GM12878 (cell line): ENCODE data around the gene GRIN2D. TPM values are rescaled to one million over a fixed set of nuclear protein-coding genes. Genes with fewer than 3 reads are reported as not detected.

Source experiments
- ATAC-seq: fragments of 200-7000 bp; cut with Tn5 transposase; 3 replicates; pipeline ENCODE4 v1.9.1; 2020; ENCODE audit warnings: mild to moderate bottlenecking, moderate library complexity
- BruUV-seq: library from RNA; stranded (reverse); fragments of 400-500 nt; replicated peaks from 2 replicates; lab custom pipeline; 2021; lab: Mats Ljungman, UMichigan
- CTCF ChIA-PET: fragments of 300-600 bp; sonication (Branson Sonifier 250); formaldehyde crosslinking; extraction: SDS; loops from one replicate; lab custom pipeline; 2021; ENCODE audit warnings: inconsistent platforms; lab: Yijun Ruan, JAX
- POLR2A ChIA-PET: fragments of 350-600 bp; formaldehyde crosslinking; extraction: SDS; loops from one replicate; lab custom pipeline; 2021; ENCODE audit warnings: inconsistent platforms; lab: Charles Lee
- RAD21 ChIA-PET: fragments of 300-600 bp; sonication (Branson Sonifier 250); formaldehyde crosslinking; loops from one replicate; lab custom pipeline; 2023; ENCODE audit warnings: antibody characterized with exemption; ENCODE audit not compliant: unreplicated experiment; lab: Charles Lee
- SMC1A ChIA-PET: fragments of 300-600 bp; sonication (Branson Sonifier 250); formaldehyde crosslinking; loops from one replicate; lab custom pipeline; 2023; ENCODE audit not compliant: unreplicated experiment, uncharacterized antibody; lab: Charles Lee
- DNase-seq: peaks from one replicate; pipeline ENCODE4 v3.0.0-alpha.2; 2011; ENCODE audit warnings: low read depth, low spot score
- FAIRE-seq: peaks from 3 replicates; lab custom pipeline; 2011; peaks lifted over from hg19 to GRCh38; lab: Jason Lieb, UNC
- H2AFZ ChIP-seq: 2 replicates; pipeline ENCODE4 v1.6.0; 2011; ENCODE audit warnings: low read depth, low read length, control low read depth; ENCODE audit not compliant: control insufficient read depth
- H3K27ac ChIP-seq: 2 replicates; pipeline ENCODE4 v1.5.1; 2011; ENCODE audit warnings: control low read depth; ENCODE audit not compliant: control insufficient read depth, insufficient read depth
- H3K27me3 ChIP-seq, 2 experiments: replicated peaks in 1 of 2; 2 replicates each; pipeline versions ENCODE4 v1.6.0 to v1.6.1; 2011; ENCODE audit warnings: low read length in 1 of 2; ENCODE audit not compliant: control insufficient read depth in 2 of 2, insufficient read depth in 2 of 2
- H3K36me3 ChIP-seq, 2 experiments: 2 replicates each; pipeline ENCODE4 v1.5.1; 2011; ENCODE audit warnings: low read length in 1 of 2; ENCODE audit not compliant: control insufficient read depth in 2 of 2, insufficient read depth in 2 of 2
- H3K4me1 ChIP-seq: 2 replicates; pipeline ENCODE4 v1.6.1; 2011; ENCODE audit warnings: mild to moderate bottlenecking, low read length, moderate library complexity, mixed read lengths; ENCODE audit not compliant: control insufficient read depth, insufficient read depth
- H3K4me2 ChIP-seq: 2 replicates; pipeline ENCODE4 v1.6.0; 2011; ENCODE audit warnings: control low read depth; ENCODE audit not compliant: control insufficient read depth, insufficient read depth
- H3K4me3 ChIP-seq: fragments of 200-600 bp; sonication (generic); 2 replicates; pipeline ENCODE4 v1.5.1; 2016
- H3K79me2 ChIP-seq: 2 replicates; pipeline ENCODE4 v1.6.0; 2011; ENCODE audit warnings: low read length; ENCODE audit not compliant: control insufficient read depth, insufficient read depth
- H3K9ac ChIP-seq: 2 replicates; pipeline ENCODE4 v1.8.0; 2011; ENCODE audit warnings: low read length, control low read depth, mixed read lengths; ENCODE audit not compliant: control insufficient read depth, insufficient read depth
- H3K9me3 ChIP-seq: replicated peaks from 3 replicates; pipeline ENCODE4 v1.5.1; 2011; ENCODE audit warnings: mild to moderate bottlenecking, low read length; ENCODE audit not compliant: control insufficient read depth, insufficient read depth
- H4K20me1 ChIP-seq: 2 replicates; pipeline ENCODE4 v1.6.0; 2011; ENCODE audit not compliant: control insufficient read depth, insufficient read depth
- ATF2 ChIP-seq: IDR thresholded peaks from 2 replicates; pipeline ENCODE4 v1.6.1; 2012; ENCODE audit warnings: low read length, inconsistent platforms
- CEBPZ ChIP-seq: fragments of 150-350 bp; IDR thresholded peaks from 2 replicates; pipeline ENCODE4 v1.6.1; 2016; ENCODE audit warnings: low read depth, low read length
- DPF2 ChIP-seq: fragments of 450-650 bp; IDR thresholded peaks from 2 replicates; pipeline ENCODE4 v1.6.1; 2017; ENCODE audit warnings: mild to moderate bottlenecking
- EP300 ChIP-seq, 2 experiments: fragments of 150-350 bp in 1 of 2; IDR thresholded peaks; 2 replicates each; pipeline ENCODE4 v1.6.1; 2011 to 2012; ENCODE audit warnings: low read depth in 2 of 2, low read length in 2 of 2, borderline replicate concordance in 1 of 2, improper control_type of control experiment in 1 of 2, inconsistent platforms in 1 of 2; ENCODE audit not compliant: control insufficient read depth in 1 of 2
- ETV6 ChIP-seq, 2 experiments: fragments of 450-650 bp in 1 of 2; IDR thresholded peaks in 1 of 2; conservative IDR thresholded peaks in 1 of 2; 2 replicates each; pipeline ENCODE4 v1.6.1; 2014; ENCODE audit warnings: antibody characterized with exemption in 1 of 2, borderline replicate concordance in 1 of 2, low read depth in 1 of 2, mild to moderate bottlenecking in 1 of 2, moderate library complexity in 1 of 2
- IRF4 ChIP-seq: IDR thresholded peaks from 2 replicates; pipeline ENCODE4 v1.6.1; 2011; ENCODE audit warnings: low read depth, low read length
- IRF5 ChIP-seq: fragments of 450-650 bp; IDR thresholded peaks from 2 replicates; pipeline ENCODE4 v1.6.1; 2017; ENCODE audit warnings: borderline replicate concordance
- KDM1A ChIP-seq: fragments of 200-600 bp; sonication (generic); IDR thresholded peaks from 2 replicates; pipeline ENCODE4 v1.6.1; 2016; ENCODE audit warnings: borderline replicate concordance
- RCOR1 ChIP-seq: conservative IDR thresholded peaks from 2 replicates; pipeline ENCODE4 v1.6.1; 2012; ENCODE audit warnings: low read depth, low read length, improper control_type of control experiment
- RFX5 ChIP-seq: IDR thresholded peaks from 2 replicates; pipeline ENCODE4 v1.6.1; 2011; ENCODE audit warnings: low read depth, low read length, improper control_type of control experiment
- SIX5 ChIP-seq: IDR thresholded peaks from 2 replicates; pipeline ENCODE4 v1.6.1; 2011; ENCODE audit warnings: mild to moderate bottlenecking, low read depth, low read length, moderate library complexity; ENCODE audit not compliant: severe bottlenecking
- TBL1XR1 ChIP-seq: IDR thresholded peaks from 2 replicates; pipeline ENCODE4 v1.6.1; 2012; ENCODE audit warnings: low read depth, low read length, improper control_type of control experiment
- TCF12 ChIP-seq: IDR thresholded peaks from 2 replicates; pipeline ENCODE4 v1.6.1; 2011; ENCODE audit warnings: low read depth, mild to moderate bottlenecking, low read length
- ZNF274 ChIP-seq: IDR thresholded peaks from one replicate; pipeline ENCODE4 v1.8.0; 2011; ENCODE audit not compliant: insufficient read length, insufficient read depth
- ZNF384 ChIP-seq: IDR thresholded peaks from 2 replicates; pipeline ENCODE4 v1.6.1; 2012; ENCODE audit warnings: low read depth, mild to moderate bottlenecking, low read length, improper control_type of control experiment, borderline replicate concordance
- WGBS: methylation state at CpG from one replicate; pipeline ENCODE4 v1.1.6; 2016; ENCODE audit warnings: low lambda C conversion rate; ENCODE audit not compliant: insufficient replicate concordance, insufficient coverage; ENCODE audit errors: missing lambda C conversion rate; 5-methylcytosine and 5-hydroxymethylcytosine counted together
- in situ Hi-C: fragments of 300-500 bp; cut with MboI; formaldehyde crosslinking; loops from 9 replicates; pipeline ENCODE4 v1.14.3; 2018; ENCODE audit warnings: mixed read lengths
- intact Hi-C: fragments of 100-400 bp; cut with micrococcal nuclease; formaldehyde crosslinking; loops from one replicate; pipeline ENCODE4 v1.14.2; 2022; ENCODE audit not compliant: unreplicated experiment
- polyA plus RNA-seq, 11 experiments: library from polyadenylated mRNA; depleted of rRNA in 4 of 11; unstranded in 6 of 11; stranded (reverse) in 5 of 11; fragments of >200 nt; fragmentation: Nextera tagmentation in 4 of 11; fragmentation: Illumina TruSeq in 1 of 11; extraction: Ambion mirVana in 4 of 11; extraction: Trizol in 1 of 11; gene quantifications; 1 replicate in 1 of 11; 2 replicates in 10 of 11; pipeline versions ENCODE4 v1.2.1 to v1.2.3, GENCODE V29; 2011 to 2016; ENCODE audit warnings: inconsistent platforms in 2 of 11, missing spikeins in 2 of 11, low read depth in 1 of 11
- total RNA-seq, 4 experiments: library from RNA; depleted of rRNA in 3 of 4; stranded (reverse); fragments of >200 nt in 3 of 4; fragmentation: Illumina TruSeq in 1 of 4; extraction: Trizol in 1 of 4; gene quantifications; 2 replicates each; pipeline versions ENCODE4 v1.2.1 to v1.2.3, GENCODE V29; 2013 to 2021
- TF ChIP-seq, protein P1 (sequence below): fragments of 450-650 bp; formaldehyde crosslinking; IDR thresholded peaks from 2 replicates; pipeline ENCODE4 v1.4.0; 2022; ENCODE audit warnings: mild to moderate bottlenecking, moderate library complexity

GRIN2D gene
- total and polyA plus RNA-seq, 10 of the 15 experiments (the other 5 are each of a cell fraction or from before 2014, with no cell fraction given), result 0.03 to 0.38 (median 0.04) TPM; not detected in 3

GRCh38 chr19:48370955-48371354 lies 22.5 kb upstream of the GRIN2D start:
- H2AFZ ChIP-seq, result no peak overlapping the region
- ATAC-seq, result no peak
- BruUV-seq, result no TSS peak
- H3K4me2 ChIP-seq, result no peak overlapping the region
- H3K9ac ChIP-seq, result no peak overlapping the region
- intact Hi-C loops, result no loop called here
- H4K20me1 ChIP-seq, result no peaks in the 10 kb centered on the region
- no peak overlapping the region for H3K27ac ChIP-seq
- ChIA-PET POLR2A (no interaction called here), CTCF (no interaction called here), RAD21 (no interaction called here), SMC1A (no interaction called here)
- no peak for FAIRE-seq
- in situ Hi-C loops, result no loop called here
- no peaks in the 10 kb centered on the region for H3K9me3 ChIP-seq
- no peaks in the 10 kb centered on the region for H3K79me2 ChIP-seq
- WGBS, result 89% methylated on average over 4 of the region's 4 CpGs
- TF ChIP-seq DPF2 (no peak), IRF5 (no peak), IRF4 (no peak), RFX5 (no peak), ZNF384 (no peak), ETV6 (conservative IDR thresholded peaks at IDR 0.05 in 1 of 2, IDR thresholded peaks at IDR 0.05 in 1 of 2; ENCODE audit: borderline replicate concordance in 1 of 2, low read depth in 1 of 2) (no peak), TCF12 (no peak), ZNF274 (no peak), ATF2 (no peak), EP300 (IDR thresholded peaks at IDR 0.05; ENCODE audit: borderline replicate concordance in 1 of 2, control insufficient read depth in 1 of 2, low read depth in 2 of 2, low read length in 2 of 2) (no peak), RCOR1 (no peak), CEBPZ (no peak), KDM1A (no peak), SIX5 (no peak), TBL1XR1 (no peak)
- TF ChIP-seq, protein P1, sequence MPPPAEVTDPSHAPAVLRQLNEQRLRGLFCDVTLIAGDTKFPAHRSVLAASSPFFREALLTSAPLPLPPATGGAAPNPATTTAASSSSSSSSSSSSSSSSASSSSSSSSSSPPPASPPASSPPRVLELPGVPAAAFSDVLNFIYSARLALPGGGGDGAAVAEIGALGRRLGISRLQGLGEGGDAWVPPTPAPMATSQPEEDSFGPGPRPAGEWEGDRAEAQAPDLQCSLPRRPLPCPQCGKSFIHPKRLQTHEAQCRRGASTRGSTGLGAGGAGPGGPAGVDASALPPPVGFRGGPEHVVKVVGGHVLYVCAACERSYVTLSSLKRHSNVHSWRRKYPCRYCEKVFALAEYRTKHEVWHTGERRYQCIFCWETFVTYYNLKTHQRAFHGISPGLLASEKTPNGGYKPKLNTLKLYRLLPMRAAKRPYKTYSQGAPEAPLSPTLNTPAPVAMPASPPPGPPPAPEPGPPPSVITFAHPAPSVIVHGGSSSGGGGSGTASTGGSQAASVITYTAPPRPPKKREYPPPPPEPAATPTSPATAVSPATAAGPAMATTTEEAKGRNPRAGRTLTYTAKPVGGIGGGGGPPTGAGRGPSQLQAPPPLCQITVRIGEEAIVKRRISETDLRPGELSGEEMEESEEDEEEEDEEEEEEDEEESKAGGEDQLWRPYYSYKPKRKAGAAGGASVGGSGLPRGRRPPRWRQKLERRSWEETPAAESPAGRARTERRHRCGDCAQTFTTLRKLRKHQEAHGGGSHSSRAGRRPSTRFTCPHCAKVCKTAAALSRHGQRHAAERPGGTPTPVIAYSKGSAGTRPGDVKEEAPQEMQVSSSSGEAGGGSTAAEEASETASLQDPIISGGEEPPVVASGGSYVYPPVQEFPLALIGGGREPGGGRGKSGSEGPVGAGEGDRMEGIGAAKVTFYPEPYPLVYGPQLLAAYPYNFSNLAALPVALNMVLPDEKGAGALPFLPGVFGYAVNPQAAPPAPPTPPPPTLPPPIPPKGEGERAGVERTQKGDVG (CRISPR knock-in tag), result no peak
- H3K27me3 ChIP-seq, result no peaks in the 10 kb centered on the region
- DNase-seq, result no peak
- no peaks in the 10 kb centered on the region for H3K36me3 ChIP-seq
- no peak overlapping the region for H3K4me3 ChIP-seq
- H3K4me1 ChIP-seq, result no peaks in the 10 kb centered on the region
